GM23338 (cell line): Measurements from ENCODE around the gene RAD51B. TPM values are rescaled to one million over a fixed set of nuclear protein-coding genes. Genes with fewer than 3 reads are reported as not detected.

Experiments used
- ATAC-seq: fragments of 200-7000 bp; cut with Tn5 transposase; 3 replicates; pipeline ENCODE4 v1.9.1; 2020
- DNase-seq: peaks from one replicate; pipeline ENCODE4 v3.0.0-alpha.2; 2015; ENCODE audit warnings: low spot score
- H2AFZ ChIP-seq: fragments of 200-600 bp; sonication (generic); 2 replicates; pipeline ENCODE4 v1.8.0; 2016; ENCODE audit warnings: antibody characterized with exemption, mild to moderate bottlenecking, moderate library complexity
- H3F3A ChIP-seq: fragments of 200-600 bp; sonication (generic); replicated peaks from 2 replicates; pipeline ENCODE4 v1.8.0; 2017; ENCODE audit warnings: antibody characterized with exemption, mixed run types, low read depth
- H3K27ac ChIP-seq: fragments of 200-600 bp; sonication (generic); 2 replicates; pipeline ENCODE4 v1.6.1; 2016; ENCODE audit warnings: low read depth
- H3K27me3 ChIP-seq: fragments of 200-600 bp; sonication (generic); 2 replicates; pipeline ENCODE4 v1.8.0; 2016; ENCODE audit warnings: mild to moderate bottlenecking, mixed run types, moderate library complexity; ENCODE audit not compliant: insufficient read depth
- H3K36me3 ChIP-seq: fragments of 200-600 bp; sonication (generic); 2 replicates; pipeline ENCODE4 v1.8.0; 2016; ENCODE audit warnings: mild to moderate bottlenecking; ENCODE audit not compliant: insufficient read depth
- H3K4me1 ChIP-seq: fragments of 200-600 bp; sonication (generic); 2 replicates; pipeline ENCODE4 v1.8.0; 2016; ENCODE audit warnings: mild to moderate bottlenecking, moderate library complexity; ENCODE audit not compliant: insufficient read depth
- H3K4me2 ChIP-seq: fragments of 200-600 bp; sonication (generic); 2 replicates; pipeline ENCODE4 v1.7.1; 2017; ENCODE audit warnings: mixed run types
- H3K4me3 ChIP-seq: fragments of 200-600 bp; sonication (generic); 2 replicates; pipeline ENCODE4 v1.6.1; 2016; ENCODE audit warnings: mixed run types
- H3K79me2 ChIP-seq: fragments of 200-600 bp; sonication (generic); replicated peaks from 2 replicates; pipeline ENCODE4 v1.8.0; 2017; ENCODE audit warnings: mild to moderate bottlenecking; ENCODE audit not compliant: insufficient read depth
- H3K9me2 ChIP-seq: fragments of 200-600 bp; sonication (generic); 2 replicates; pipeline ENCODE4 v1.8.0; 2017; ENCODE audit not compliant: insufficient read depth
- H4K20me1 ChIP-seq: fragments of 200-600 bp; sonication (generic); replicated peaks from 2 replicates; pipeline ENCODE4 v1.8.0; 2017; ENCODE audit warnings: mild to moderate bottlenecking; ENCODE audit not compliant: insufficient read depth
- H3K27ac Mint-ChIP-seq: 2 replicates; pipeline ENCODE4 v1.8.0; 2020; ENCODE audit warnings: inconsistent platforms, mild to moderate bottlenecking, moderate library complexity, mixed read lengths
- H3K27me3 Mint-ChIP-seq: 3 replicates; pipeline ENCODE4 v1.8.0; 2022; ENCODE audit warnings: low read depth, mild to moderate bottlenecking, moderate library complexity, mixed read lengths, inconsistent platforms; ENCODE audit not compliant: insufficient read depth, poor library complexity
- H3K36me3 Mint-ChIP-seq: 3 replicates; pipeline ENCODE4 v1.8.0; 2021; ENCODE audit warnings: low read depth, mild to moderate bottlenecking, inconsistent platforms, moderate library complexity, mixed read lengths
- H3K4me1 Mint-ChIP-seq: 3 replicates; pipeline ENCODE4 v1.8.0; 2020; ENCODE audit warnings: mild to moderate bottlenecking, inconsistent platforms, mixed read lengths
- H3K4me3 Mint-ChIP-seq: 3 replicates; pipeline ENCODE4 v1.8.0; 2021; ENCODE audit warnings: moderate library complexity, mild to moderate bottlenecking, inconsistent platforms, mixed read lengths
- H3K9me3 Mint-ChIP-seq: 3 replicates; pipeline ENCODE4 v1.8.0; 2020; ENCODE audit warnings: moderate library complexity, mild to moderate bottlenecking, inconsistent platforms, mixed read lengths
- CREB1 ChIP-seq: fragments of 250-450 bp; sonication (Bioruptor Pico); IDR thresholded peaks from 2 replicates; pipeline ENCODE4 v1.5.0; 2020; ENCODE audit warnings: low read depth, mild to moderate bottlenecking, moderate library complexity
- CTCF ChIP-seq, 2 experiments: fragments of 200-600 bp in 1 of 2; sonication (generic) in 1 of 2; conservative IDR thresholded peaks; 2 replicates each; pipeline versions ENCODE4 v1.5.1 to v1.6.1; 2016 to 2017; ENCODE audit warnings: antibody characterized with exemption in 2 of 2, low read depth in 2 of 2, mild to moderate bottlenecking in 2 of 2, moderate library complexity in 1 of 2
- EZH2 ChIP-seq: fragments of 200-600 bp; sonication (generic); IDR thresholded peaks from one replicate; pipeline ENCODE4 v1.8.0; 2017; ENCODE audit warnings: antibody characterized with exemption, mild to moderate bottlenecking, low read depth; ENCODE audit not compliant: unreplicated experiment
- EZH2phosphoT487 ChIP-seq: fragments of 200-600 bp; sonication (generic); IDR thresholded peaks from one replicate; pipeline ENCODE4 v1.8.1; 2018; ENCODE audit warnings: antibody characterized with exemption; ENCODE audit not compliant: unreplicated experiment
- JUNB ChIP-seq: IDR thresholded peaks from one replicate; pipeline ENCODE4 v1.6.1; 2016; ENCODE audit warnings: antibody characterized with exemption; ENCODE audit not compliant: unreplicated experiment
- NANOG ChIP-seq: IDR thresholded peaks from 2 replicates; pipeline ENCODE4 v1.6.1; 2016; ENCODE audit warnings: antibody characterized with exemption, borderline replicate concordance
- POLR2AphosphoS5 ChIP-seq: IDR thresholded peaks from 2 replicates; pipeline ENCODE4 v1.6.1; 2016; ENCODE audit warnings: antibody characterized with exemption, low read depth
- STAT1 ChIP-seq: IDR thresholded peaks from one replicate; pipeline ENCODE4 v1.6.1; 2016; ENCODE audit warnings: antibody characterized with exemption; ENCODE audit not compliant: unreplicated experiment
- ZNF114 ChIP-seq: fragments of 250-450 bp; sonication (Bioruptor Pico); IDR thresholded peaks from 2 replicates; pipeline ENCODE4 v1.5.0; 2020; ENCODE audit warnings: mild to moderate bottlenecking, moderate library complexity
- ZNF331 ChIP-seq: fragments of 250-450 bp; sonication (Bioruptor Pico); IDR thresholded peaks from 2 replicates; pipeline ENCODE4 v1.5.0; 2020; ENCODE audit warnings: low read depth, mild to moderate bottlenecking, moderate library complexity
- ZNF462 ChIP-seq: fragments of 250-450 bp; sonication (Bioruptor Pico); IDR thresholded peaks from 2 replicates; pipeline ENCODE4 v1.5.0; 2020; ENCODE audit warnings: mild to moderate bottlenecking, moderate library complexity
- polyA plus RNA-seq: library from polyadenylated mRNA; unstranded; fragments of >200 nt; fragmentation: Nextera tagmentation; extraction: Ambion mirVana; gene quantifications from 2 replicates; pipeline ENCODE4 v1.2.1, GENCODE V29; 2016
- total RNA-seq: library from RNA; depleted of rRNA; stranded (reverse); fragments of >200 nt; shearing (Covaris generic); gene quantifications from 2 replicates; pipeline ENCODE4 v1.2.3, GENCODE V29; 2014

Gene RAD51B
- total and polyA plus RNA-seq, 2 experiments from 2014 or later, result 15.7 to 29.1 TPM

- TF ChIP-seq CTCF (conservative IDR thresholded peaks at IDR 0.05; ENCODE audit: low read depth in 2 of 2) (no peak), ZNF331 (CRISPR knock-in tag) (no peak), EZH2phosphoT487 (no peak), ZNF462 (no peak), CREB1 (CRISPR knock-in tag) (no peak), JUNB (no peak), POLR2AphosphoS5 (no peak)
Measured at GRCh38 chr14:68551045-68551683, 731.6 kb downstream of the RAD51B start (continued).

GRCh38 chr14:68552075-68552474, 732.5 kb downstream of the RAD51B start:
- H3K4me1 Mint-ChIP-seq, result peaks cover 44% of the 10 kb centered on the region
- DNase-seq, result no peak
- TF ChIP-seq CREB1 (CRISPR knock-in tag), result no peak
- no peak for TF ChIP-seq POLR2AphosphoS5
- TF ChIP-seq EZH2phosphoT487, result no peak
- no peak for TF ChIP-seq NANOG
- TF ChIP-seq ZNF114 (CRISPR knock-in tag), result no peak
- TF ChIP-seq EZH2, result no peak
- no peak for TF ChIP-seq STAT1

More at GRCh38 chr14:68552075-68552474, 732.5 kb downstream of the RAD51B start:
- H3K79me2 ChIP-seq, result no peaks in the 10 kb centered on the region
- H3K36me3 ChIP-seq, result no peaks in the 10 kb centered on the region
- Mint-ChIP-seq H3K27ac (no peak overlapping the region), H3K27me3 (peaks cover 3% of the 10 kb centered on the region), H3K36me3 (peaks cover 3% of the 10 kb centered on the region; the same call in 1 of the 3 replicates), H3K9me3 (no peaks in the 10 kb centered on the region), H3K4me3 (no peak overlapping the region)
- H3K27me3 ChIP-seq, result peaks cover 6% of the 10 kb centered on the region; the same call in 1 of the 2 replicates
- no peak overlapping the region for H3K4me2 ChIP-seq
- no peak overlapping the region for H3K4me3 ChIP-seq
- 0 out of 2 replicates have a peak, but pooled peaks cover 2% of the 10 kb centered on the region for H3F3A ChIP-seq
- no peaks in the 10 kb centered on the region for H4K20me1 ChIP-seq
- peaks cover 39% of the 10 kb centered on the region for H3K4me1 ChIP-seq
- no peak for ATAC-seq
- H2AFZ ChIP-seq, result no peak overlapping the region
- H3K27ac ChIP-seq, result no peak overlapping the region
- H3K9me2 ChIP-seq, result peaks cover 5% of the 10 kb centered on the region; the same call in 1 of the 2 replicates
